ENCODE data around the gene RAB29.
A peak's percentile ranks its signal among the peaks of the same experiment; 100 is the strongest.

The RAB29 gene

DNA sequence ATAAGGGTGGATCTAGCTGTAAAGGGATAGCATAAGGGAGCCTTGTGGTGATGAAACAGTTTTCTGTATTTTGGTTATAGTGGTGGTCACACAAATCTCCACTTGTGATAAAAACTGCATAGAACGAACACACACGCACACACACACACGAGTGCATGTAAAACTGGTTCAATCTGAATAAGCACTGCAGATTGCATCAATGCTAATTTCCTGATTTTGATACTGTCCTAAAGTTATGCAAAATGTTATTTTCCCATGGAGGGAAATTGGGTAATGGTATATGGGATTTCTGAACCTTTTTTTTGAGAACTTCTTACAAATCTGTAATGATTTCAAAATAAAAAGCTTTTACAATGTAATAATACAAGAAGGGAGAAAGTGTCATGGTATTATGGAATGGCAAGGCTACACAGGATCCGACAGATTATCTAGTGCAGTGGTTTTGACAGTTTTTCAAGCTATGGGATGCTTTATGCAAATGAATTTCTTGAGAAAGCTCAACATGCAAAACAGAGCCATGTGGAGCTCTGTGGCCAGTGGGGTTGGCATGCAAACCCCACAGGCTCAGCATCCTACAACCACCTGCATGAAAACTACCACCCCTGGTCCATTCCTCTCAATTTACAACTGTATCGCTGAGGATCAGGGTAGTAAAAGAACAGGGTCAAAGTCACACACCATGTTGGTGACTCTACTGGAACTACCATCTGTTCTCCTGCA is 18.9 kb upstream of the RAB29 start:
- DNase-seq (ENCODE audit: low spot score) = no peak

DNA sequence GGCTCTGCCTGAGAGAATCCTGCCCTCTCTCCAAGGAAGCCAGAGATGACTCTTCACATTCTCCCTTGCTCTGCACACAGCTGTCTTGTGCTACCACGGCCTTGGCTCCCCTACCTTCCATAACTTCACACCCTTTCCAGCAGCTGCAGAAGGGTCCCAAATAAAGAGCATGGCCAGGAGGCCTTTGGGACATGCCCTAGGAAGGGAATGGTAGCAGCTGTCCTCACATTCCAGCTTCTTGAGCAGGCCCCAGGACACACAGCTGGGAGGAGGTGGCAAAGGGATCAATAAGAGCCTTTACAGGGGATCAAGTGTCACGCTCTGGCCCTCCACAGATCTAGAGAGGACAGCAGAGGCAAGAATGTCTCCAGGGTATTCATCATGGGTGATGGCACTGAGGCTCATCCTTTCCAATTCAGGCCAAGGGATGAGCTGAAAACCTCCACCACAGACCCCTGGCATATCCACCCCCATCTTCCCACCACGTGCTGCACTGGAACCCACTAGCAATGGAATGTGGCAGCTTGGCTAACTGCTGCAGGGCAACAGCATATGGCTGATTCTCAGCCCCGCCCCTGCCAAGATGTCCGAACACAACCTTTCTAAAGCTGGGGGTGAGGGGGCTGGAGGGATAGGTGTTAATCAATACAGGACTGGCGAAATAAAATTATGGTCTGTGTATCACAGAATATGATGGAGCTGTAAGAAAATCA is 17.8 kb upstream of the RAB29 start:
- DNase-seq (ENCODE audit: low spot score) = no peak

DNA sequence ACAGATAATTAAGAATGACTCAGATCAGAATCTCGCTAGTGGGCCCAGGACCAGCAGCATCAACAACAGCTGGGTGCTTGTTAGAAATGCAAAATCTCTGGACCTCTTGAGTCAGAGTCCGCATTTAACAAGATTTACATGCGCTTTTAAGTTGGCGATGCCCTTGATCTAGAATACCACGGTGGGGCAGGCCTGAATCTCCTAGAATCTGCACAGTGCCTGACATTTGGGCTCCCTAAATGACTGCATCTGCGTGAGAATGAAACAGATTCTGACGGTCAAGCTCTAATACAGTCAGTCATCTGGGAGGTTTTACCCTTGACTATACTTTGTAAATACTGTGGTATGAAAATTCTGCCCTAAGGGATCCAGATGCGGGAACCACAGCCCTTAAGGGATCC is 17.2 kb upstream of the RAB29 start:
- DNase-seq (ENCODE audit: low spot score) = peak; percentile 28

DNA sequence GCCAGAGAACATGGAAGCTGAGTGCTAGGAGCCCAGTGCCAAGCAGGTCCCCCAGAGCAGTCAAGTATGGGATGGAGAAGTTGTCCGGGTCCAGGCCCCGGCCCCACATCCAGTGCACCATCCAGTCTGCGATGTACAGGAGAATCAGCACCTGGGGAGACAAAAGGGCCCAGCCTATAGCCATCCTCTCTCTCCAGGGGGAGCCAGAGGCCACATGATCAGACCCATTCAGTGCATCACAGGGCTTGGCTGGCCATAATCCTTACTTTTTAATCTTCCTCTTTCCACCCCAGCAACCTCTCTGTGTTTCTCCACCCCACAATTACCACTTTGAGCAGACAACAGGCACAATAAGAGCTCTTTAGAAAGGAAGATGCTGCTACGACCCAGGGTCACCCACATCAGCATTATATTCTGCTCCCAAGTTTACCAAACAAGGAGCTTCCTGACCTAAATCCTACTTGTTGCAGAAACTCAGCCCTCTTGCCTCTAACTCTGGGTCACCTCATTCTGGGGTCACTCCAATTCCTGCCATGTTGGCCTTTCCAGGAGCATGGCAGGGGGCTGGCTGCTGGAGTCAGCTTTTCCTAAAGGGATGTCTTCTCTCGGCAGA is 16.4 kb upstream of the RAB29 start:
- peak; percentile 88 for DNase-seq (ENCODE audit: low spot score)

DNA sequence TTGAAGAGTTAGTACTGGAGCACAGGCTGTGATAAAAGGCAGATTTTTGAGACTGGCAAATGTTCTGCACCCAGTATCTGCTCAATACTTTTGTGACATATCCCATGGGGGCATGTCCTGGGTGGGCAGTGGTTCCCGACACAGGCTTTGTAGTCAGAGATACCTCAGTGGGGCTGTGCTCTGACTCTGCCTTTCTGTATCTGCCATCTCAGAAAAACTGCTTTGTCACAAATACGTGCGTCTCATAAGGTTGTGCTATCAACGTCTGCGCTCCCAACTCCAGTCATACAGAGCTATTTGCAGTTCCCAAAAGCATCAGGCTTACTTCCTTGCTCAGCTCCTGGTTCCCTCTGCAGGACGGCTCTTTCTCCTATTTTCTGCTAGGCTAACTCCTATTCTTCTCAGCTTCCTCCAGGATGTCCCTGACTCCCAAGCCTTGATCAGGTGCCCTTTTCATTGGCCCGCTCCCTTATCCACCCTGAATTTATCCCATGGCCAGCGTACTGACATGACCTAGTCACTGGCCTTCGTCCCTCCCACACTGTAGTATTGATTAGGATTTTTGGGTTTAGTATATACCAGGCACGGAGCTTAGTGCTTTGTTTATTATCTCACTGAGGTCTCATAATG is 12.1 kb upstream of the RAB29 start:
- no peak for DNase-seq (ENCODE audit: low spot score)

DNA sequence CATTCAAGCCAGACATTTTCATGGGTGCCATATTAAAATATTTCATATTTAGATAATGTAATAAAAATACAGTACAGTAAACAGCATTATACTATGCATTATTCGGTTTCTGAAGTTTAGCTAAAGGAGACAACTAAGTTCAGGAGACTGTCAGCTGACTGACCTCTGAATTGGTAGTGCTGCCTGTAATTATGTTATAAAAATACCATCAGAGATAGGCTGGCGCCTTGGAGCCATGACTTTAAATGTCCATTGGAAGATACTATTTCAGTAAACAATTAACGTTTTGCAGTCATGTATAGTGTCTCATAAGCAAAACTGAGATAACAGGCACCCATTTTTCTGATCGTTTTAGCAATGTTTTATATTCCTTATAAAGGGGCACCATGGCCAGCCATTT is 11.3 kb upstream of the RAB29 start:
- DNase-seq (ENCODE audit: low spot score) = no peak

DNA sequence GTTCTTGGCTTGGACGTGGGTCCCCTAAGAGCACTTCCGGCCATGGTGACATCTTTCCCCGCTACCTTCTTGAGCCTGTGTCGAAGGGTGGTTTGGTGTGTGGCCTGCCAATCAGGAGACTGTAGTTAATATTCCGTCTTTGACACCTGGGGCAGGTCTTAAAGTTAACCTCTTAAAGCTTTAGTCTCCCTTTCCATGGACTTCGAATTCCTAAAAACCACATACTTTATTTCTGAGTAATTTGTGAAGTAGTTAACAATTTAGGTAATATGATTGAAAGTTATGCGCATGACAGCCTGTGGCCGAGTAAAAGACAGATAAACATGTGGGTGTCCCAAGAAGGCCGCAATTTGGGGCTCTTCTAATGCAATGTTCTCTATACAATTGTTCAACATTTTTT is 10.2 kb upstream of the RAB29 start:
- no peak for DNase-seq (ENCODE audit: low spot score)

DNA sequence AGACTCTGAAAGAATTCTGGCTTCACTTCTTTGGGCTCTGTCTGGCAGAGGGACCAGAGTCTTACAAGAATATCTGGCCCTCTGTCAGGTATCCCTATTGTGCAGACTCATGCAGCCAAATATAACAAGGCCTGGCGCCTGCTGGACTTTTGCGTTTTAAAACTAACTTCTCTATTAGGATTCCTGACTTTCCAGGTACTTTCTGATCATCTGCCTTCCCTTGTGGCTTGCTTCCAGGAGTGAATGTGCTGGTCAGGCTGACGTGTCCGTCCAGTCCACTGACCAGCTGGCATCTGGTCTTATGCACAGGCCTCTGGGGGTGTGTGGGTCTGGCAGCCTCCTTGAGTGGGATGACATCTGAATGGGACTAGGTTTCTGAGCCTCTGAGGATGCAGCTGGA is 8.6 kb upstream of the RAB29 start:
- no peak for DNase-seq (ENCODE audit: low spot score)

DNA sequence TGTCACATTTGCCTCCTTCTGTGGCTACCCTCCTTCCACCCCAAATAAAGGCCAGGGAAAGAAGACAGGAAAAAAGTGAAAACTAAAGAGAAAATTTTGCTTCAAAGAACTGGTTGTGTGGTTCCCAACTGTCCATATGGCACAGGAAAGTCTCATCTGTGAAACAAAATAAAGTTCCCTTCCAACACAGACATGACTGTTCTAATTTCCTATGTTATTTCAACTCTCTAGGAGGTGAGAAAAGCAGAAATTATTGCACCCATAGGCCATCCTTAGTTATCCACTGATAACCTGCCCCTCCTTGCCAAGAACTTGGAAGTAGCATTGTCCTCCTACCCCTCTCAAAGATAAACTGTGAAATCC is 8.1 kb upstream of the RAB29 start:
- no peak for DNase-seq (ENCODE audit: low spot score)

DNA sequence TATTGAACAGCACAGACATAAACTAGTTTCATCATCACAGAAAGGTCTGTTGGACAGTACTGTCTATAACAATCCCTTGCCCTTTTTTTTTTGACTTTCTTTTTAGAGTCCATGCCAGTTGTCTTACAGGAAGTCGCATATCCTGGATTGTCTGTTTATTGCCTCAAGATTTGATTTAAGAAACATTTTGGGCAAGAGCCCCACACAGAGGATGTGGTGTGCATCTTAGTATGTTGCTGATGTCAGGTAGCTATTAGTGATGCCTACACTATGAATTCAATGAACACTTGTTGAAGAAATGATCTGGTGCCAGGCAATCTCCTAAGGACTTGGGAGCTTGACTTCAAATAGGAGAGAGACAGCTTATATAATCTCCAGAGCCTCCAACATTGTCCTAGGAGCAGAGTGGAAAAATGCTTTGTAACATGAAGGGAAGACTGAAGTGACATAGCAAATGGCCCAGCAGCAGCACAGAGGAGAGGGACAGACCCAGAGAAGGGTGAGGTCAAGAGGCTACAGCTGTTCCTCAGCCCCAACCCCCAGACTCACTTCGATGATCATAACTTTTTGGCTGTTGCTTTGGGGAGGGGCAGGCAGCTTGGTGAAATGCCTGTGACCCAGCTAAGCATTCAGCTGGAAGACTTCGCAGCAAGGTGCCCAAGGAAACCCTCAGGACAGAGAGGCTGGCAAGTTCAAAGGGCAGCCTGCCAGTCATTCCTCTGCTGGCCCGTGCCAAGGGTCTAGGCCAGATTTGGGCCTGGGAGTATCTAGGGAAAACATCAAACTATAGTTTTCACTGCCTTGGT is 7.5 kb upstream of the RAB29 start:
- DNase-seq (ENCODE audit: low spot score) = no peak

DNA sequence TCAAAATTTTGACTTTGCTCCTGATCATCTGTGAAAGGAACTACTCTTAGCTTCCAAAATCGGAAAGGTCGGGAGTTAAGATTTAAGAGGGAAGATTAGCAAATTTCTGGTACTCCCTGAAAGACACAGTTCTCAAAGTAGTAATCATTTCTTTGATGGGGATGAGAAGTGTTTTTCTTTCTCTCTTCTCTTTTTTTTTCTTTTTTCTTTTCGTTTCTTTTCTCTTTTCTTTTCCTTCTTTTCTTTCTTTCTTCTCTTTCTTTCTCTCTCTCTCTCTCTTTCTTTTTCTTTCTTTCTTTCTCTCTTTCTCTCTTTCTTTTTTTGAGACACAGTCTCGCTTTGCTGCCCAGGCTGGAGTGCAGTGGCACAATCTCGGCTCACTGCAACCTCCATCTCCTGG is 5.1 kb upstream of the RAB29 start:
- DNase-seq (ENCODE audit: low spot score) = no peak

DNA sequence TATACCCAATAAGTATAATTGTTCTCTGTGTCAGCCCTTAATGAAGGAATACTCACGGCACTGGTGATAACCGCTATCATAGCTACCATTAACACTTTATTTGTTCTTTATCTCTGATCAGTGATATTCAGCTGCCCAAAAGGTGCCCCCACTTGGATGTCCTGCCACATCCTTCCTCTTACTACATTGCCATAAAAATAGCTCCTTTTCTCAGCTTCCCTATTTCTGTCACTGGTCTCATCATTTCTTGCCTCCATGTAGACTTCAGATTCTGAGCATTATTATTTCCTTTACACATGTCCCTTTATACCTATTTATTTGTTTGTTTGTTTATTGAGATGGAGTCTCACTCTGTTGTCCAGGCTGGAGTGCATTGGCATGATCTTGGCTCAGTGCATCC is 2.7 kb upstream of the RAB29 start:
- DNase-seq (ENCODE audit: low spot score) = peak; percentile 53

DNA sequence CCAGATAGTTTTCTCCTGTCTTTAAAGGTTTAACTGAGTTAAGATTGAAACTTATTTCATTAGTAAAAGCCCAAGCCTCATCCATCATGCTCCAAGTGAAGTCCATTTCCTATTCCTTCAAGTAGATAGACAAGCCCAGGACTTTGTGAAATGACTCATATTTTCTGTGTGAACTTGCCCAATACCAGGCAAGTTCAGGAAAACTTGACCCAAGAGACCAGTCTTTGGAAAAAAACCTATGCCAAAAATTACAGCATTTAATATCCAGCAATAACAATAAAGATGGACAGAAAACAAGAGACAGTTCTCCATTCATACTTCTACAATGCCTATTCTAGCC is 405 bp upstream of the RAB29 start:
- DNase-seq (ENCODE audit: low spot score) = no peak

DNA sequence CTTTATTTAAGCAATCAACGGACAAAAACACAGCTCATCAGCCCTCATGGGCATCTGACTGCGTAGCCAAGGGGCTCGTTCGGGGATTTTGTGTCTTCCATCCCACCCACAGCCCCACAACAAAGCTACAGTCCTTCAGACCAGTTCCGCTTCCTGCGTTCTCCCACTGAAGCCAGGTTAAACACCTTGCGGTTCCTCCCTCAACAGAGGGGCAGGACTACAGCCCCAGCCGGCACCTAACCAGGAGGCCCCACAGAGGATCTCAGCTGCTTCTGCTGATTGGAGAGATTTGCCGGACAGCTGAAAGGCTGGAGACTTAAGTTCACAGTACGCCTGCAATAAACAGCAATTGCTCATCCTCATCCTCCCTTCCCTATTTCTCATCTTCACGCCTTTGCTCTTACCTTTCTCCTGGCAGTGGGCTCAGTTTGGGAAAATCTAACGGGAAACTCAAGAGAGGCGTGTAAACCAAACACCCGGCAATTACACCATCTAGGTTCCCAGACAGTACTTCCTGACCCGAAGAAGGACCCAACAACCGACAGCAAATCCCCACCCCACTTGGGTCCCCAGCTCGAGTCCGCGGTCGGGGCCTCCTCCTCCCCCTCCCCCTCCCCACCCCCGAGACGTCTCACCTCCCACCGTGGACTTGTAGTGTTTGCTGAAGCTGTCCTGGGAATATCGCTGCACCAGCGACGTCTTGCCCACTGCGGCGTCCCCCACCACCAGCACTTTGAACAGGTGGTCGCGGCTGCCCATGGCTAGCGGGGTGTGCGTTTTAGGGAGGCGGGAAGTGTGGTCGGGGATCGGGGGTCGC is 876 bp downstream of the RAB29 start:
- DNase-seq (ENCODE audit: low spot score) = peak; percentile 22

DNA sequence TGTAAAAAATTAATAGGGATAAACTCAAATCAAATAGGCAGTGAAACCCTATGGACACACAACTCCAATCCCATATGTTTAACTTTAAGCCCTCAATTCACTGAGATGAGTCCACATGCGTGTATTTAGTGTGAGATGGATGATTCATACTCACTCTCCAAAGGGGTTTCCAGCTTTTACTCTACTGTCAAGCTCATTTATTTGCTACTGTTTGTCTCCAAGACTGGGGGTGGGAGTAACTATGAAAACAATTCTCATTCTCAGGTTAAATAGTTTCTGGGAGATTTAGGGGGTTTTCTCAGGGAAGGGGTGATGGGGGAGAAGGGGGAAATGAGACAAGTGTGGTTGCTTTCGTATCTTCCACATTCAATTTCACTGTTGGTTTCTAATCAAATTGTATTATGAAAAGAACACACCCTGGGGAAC is 2.7 kb downstream of the RAB29 start:
- no peak for DNase-seq (ENCODE audit: low spot score)

DNA sequence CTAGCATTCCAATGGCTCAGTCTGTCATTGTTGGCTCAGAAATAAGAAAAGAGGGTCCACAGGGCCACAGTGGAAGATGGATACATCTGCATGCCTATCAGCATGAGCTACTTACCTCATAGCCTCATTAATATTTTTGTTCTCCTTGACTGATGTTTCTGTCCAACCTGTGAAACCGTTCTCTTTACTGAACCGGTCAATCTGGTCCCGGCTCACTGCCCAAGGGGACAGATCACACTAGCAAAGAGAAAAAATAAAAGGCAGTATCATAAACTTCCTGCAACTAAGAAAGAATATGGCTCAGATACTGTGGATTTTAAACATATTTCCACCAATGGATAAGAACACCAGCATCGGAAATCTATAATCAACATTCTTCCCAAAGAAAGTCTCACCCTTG is 4.7 kb downstream of the RAB29 start:
- no peak for DNase-seq (ENCODE audit: low spot score)

DNA sequence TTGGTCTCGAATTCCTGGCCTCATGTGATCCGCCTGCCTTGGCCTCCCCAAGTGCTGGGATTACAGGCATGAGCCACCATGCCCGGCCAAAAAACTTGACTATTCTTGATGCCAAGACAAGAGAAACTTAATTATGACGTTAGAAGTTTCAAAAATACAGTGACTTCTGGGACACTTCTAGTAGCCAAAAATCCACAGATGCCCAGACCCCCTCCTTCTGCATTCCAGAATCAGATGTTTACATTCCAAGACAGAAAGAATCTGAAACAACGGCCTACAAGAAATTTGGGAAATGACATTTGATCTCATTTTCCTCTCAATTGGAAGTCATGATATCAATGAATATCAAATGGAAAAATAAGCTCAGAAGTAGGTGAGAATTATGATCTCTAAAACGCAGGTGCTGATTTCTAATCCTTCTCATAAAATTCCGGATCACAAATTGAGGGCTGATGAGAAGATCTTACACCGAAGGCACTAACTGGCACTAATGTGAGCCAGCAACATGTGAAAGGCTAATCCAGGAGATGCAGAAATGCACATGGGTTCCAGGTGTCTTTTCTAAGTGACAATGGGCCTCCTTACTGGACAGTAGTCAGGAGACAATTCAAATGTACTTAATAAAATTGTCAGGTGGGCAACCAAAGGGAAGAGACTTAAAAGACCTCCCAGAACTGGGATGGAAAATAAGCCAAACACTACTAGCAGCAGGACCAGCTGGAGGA is 5.5 kb downstream of the RAB29 start:
- no peak for DNase-seq (ENCODE audit: low spot score)

DNA sequence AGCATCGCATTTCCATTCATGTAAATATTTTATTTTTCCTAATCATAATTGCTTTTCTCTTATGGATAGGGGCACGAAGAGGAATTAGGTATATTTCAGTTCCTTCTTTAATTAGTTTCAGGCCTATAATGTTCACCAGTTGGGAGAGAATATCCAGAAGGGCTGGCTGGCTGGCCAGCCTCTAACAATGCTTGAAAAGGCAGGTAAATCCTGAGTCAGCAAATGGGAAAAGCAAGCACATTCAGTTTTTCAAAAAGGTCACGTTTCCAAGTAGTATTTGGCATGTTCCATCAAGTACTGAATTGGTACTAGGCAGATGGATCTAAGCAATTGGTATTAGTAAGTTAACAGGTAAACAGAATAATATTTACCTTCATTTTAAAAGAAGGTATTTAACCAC is 8.0 kb downstream of the RAB29 start:
- no peak for DNase-seq (ENCODE audit: low spot score)

DNA sequence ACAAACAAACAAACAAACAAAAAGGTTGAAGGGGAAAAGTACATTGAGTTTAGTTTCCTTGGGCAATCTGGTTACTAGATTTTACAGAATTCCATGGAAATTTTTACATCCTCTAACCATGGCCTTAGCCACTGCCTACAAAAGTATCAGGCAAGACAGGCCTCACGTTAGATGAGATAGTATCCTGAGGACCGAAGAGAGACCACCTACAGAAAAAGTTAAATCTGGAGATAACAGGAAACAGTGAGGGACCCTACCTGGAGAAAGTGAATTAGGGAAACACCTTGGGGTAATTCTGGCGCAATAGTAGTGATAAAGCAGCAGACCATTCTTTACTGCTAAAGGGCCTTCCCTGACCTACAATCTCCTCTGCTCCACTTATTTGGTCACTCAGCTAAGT is 8.7 kb downstream of the RAB29 start:
- DNase-seq (ENCODE audit: low spot score) = no peak

DNA sequence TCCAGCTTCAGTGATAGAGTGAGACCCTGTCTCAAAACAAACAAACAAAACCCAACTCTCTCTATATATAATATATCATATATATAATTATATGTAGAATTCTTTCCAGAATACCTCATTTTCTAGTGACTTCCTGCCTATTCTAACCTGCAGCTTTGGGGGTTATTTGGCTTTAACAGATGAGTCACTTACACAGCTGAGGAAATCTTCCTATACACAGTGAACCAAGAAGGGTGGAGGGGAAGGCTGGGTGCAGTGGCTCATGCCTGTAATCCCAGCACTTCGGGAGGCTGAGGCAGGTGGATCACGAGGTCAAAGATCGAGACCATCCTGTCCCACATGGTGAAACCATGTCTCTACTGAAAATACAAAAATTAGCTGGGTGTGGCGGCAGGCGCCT is 9.2 kb downstream of the RAB29 start:
- DNase-seq (ENCODE audit: low spot score) = no peak

DNA sequence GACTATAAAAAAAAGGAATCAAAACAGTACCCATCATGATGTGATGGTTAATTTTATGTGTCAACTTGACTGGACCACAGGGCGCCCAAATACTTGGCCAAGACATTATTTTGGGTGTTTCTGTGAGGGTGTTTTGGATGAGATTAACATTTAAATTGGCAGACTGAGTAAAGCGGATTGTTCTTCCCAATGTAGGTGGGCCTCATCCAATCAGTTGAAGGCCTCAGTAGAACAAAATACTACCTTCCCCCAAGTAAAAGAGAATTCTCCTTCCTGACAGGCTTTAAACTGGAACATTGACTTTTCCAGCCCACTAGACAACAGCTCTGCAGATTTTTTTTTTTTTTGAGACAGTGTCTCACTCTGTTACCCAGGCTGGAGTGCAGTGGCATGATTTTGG is 10.7 kb downstream of the RAB29 start:
- no peak for DNase-seq (ENCODE audit: low spot score)

All from pons (tissue), 1 donor.